Astrocyte (in vitro differentiated cells and primary cell): ENCODE data around the gene TRPM3. TPM values are rescaled to one million over a fixed set of nuclear protein-coding genes. Genes with fewer than 3 reads are reported as not detected.

Source experiments
- DNase-seq: peaks from one replicate; pipeline ENCODE4 v3.0.0-alpha.2; 2010; ENCODE audit warnings: low read depth
- FAIRE-seq: peaks from 2 replicates; lab custom pipeline; 2011; peaks lifted over from hg19 to GRCh38; lab: Jason Lieb, UNC
- H2AFZ ChIP-seq: 2 replicates; pipeline ENCODE4 v1.6.0; 2012; ENCODE audit warnings: low read depth, low read length, inconsistent platforms
- H3K27ac ChIP-seq: 2 replicates; pipeline ENCODE4 v1.5.1; 2011; ENCODE audit warnings: low read depth, low read length, inconsistent platforms
- H3K27me3 ChIP-seq: 2 replicates; pipeline ENCODE4 v1.6.0; 2011; ENCODE audit warnings: low read length, inconsistent platforms; ENCODE audit not compliant: insufficient read depth
- H3K36me3 ChIP-seq: 2 replicates; pipeline ENCODE4 v1.5.1; 2011; ENCODE audit warnings: low read length, inconsistent platforms; ENCODE audit not compliant: insufficient read depth
- H3K4me1 ChIP-seq: 2 replicates; pipeline ENCODE4 v1.5.1; 2011; ENCODE audit warnings: low read length, inconsistent platforms; ENCODE audit not compliant: insufficient read depth
- H3K4me2 ChIP-seq: 2 replicates; pipeline ENCODE4 v1.6.0; 2012; ENCODE audit warnings: low read length, inconsistent platforms
- H3K4me3 ChIP-seq: 2 replicates; pipeline ENCODE4 v1.5.1; 2011; ENCODE audit warnings: low read depth, mild to moderate bottlenecking, low read length, inconsistent platforms; ENCODE audit not compliant: insufficient read depth
- H3K79me2 ChIP-seq: 2 replicates; pipeline ENCODE4 v1.6.0; 2012; ENCODE audit warnings: mild to moderate bottlenecking, low read length, inconsistent platforms; ENCODE audit not compliant: insufficient read depth
- H3K9ac ChIP-seq: 2 replicates; pipeline ENCODE4 v1.6.0; 2012; ENCODE audit warnings: mild to moderate bottlenecking, low read length, inconsistent platforms
- H3K9me3 ChIP-seq: 2 replicates; pipeline ENCODE4 v1.5.1; 2012; ENCODE audit warnings: low read depth, mild to moderate bottlenecking, low read length, inconsistent platforms; ENCODE audit not compliant: insufficient read depth
- H4K20me1 ChIP-seq: 2 replicates; pipeline ENCODE4 v1.6.0; 2012; ENCODE audit warnings: low read length, inconsistent platforms; ENCODE audit not compliant: insufficient read depth
- H3K27ac Mint-ChIP-seq: one replicate; pipeline ENCODE4 v1.8.0; 2021; ENCODE audit warnings: mild to moderate bottlenecking, mixed read lengths; ENCODE audit not compliant: unreplicated experiment
- H3K27me3 Mint-ChIP-seq: one replicate; pipeline ENCODE4 v1.8.0; 2021; ENCODE audit warnings: low read depth, mixed read lengths; ENCODE audit not compliant: unreplicated experiment
- H3K36me3 Mint-ChIP-seq: one replicate; pipeline ENCODE4 v1.8.0; 2021; ENCODE audit warnings: low read depth, mixed read lengths; ENCODE audit not compliant: unreplicated experiment
- H3K4me1 Mint-ChIP-seq: one replicate; pipeline ENCODE4 v1.8.0; 2021; ENCODE audit warnings: low read depth, mixed read lengths; ENCODE audit not compliant: unreplicated experiment
- H3K4me3 Mint-ChIP-seq: one replicate; pipeline ENCODE4 v1.8.0; 2021; ENCODE audit warnings: mild to moderate bottlenecking, moderate library complexity, mixed read lengths; ENCODE audit not compliant: unreplicated experiment
- H3K9me3 Mint-ChIP-seq: one replicate; pipeline ENCODE4 v1.8.0; 2021; ENCODE audit warnings: mild to moderate bottlenecking, mixed read lengths; ENCODE audit not compliant: unreplicated experiment
- EZH2 ChIP-seq: IDR thresholded peaks from 2 replicates; pipeline ENCODE4 v1.6.1; 2012; ENCODE audit warnings: mild to moderate bottlenecking, low read length, inconsistent platforms; ENCODE audit not compliant: insufficient read depth
- total RNA-seq: library from RNA; stranded (reverse); gene quantifications from 2 replicates; pipeline ENCODE4 v1.2.1, GENCODE V29; 2021
- TF ChIP-seq, protein P1 (sequence below): IDR thresholded peaks from 2 replicates; pipeline ENCODE4 v1.5.1; 2011; ENCODE audit warnings: low read depth, mild to moderate bottlenecking, inconsistent platforms, low read length, moderate library complexity; ENCODE audit not compliant: insufficient read depth

Gene TRPM3
- total RNA-seq, 1 donor from 2014 or later = 0.14 TPM

GRCh38 chr9:70493029-70493428, 628.4 kb downstream of the TRPM3 start:
- FAIRE-seq (no peak), DNase-seq (peak; percentile 32)
- no peaks in the 10 kb centered on the region for H3K36me3 ChIP-seq
- H3K9me3 ChIP-seq = no peaks in the 10 kb centered on the region
- peaks cover 4% of the 10 kb centered on the region for H3K4me1 Mint-ChIP-seq
- H3K9ac ChIP-seq = no peak overlapping the region
- H3K36me3 Mint-ChIP-seq = no peaks in the 10 kb centered on the region
- H4K20me1 ChIP-seq = no peaks in the 10 kb centered on the region
- H3K4me2 ChIP-seq = peak overlapping the region; percentile 35
- H3K79me2 ChIP-seq = no peaks in the 10 kb centered on the region
- H3K27ac ChIP-seq = no peak overlapping the region
- TF ChIP-seq EZH2 = no peak
- TF ChIP-seq, protein P1, sequence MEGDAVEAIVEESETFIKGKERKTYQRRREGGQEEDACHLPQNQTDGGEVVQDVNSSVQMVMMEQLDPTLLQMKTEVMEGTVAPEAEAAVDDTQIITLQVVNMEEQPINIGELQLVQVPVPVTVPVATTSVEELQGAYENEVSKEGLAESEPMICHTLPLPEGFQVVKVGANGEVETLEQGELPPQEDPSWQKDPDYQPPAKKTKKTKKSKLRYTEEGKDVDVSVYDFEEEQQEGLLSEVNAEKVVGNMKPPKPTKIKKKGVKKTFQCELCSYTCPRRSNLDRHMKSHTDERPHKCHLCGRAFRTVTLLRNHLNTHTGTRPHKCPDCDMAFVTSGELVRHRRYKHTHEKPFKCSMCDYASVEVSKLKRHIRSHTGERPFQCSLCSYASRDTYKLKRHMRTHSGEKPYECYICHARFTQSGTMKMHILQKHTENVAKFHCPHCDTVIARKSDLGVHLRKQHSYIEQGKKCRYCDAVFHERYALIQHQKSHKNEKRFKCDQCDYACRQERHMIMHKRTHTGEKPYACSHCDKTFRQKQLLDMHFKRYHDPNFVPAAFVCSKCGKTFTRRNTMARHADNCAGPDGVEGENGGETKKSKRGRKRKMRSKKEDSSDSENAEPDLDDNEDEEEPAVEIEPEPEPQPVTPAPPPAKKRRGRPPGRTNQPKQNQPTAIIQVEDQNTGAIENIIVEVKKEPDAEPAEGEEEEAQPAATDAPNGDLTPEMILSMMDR = no peak
- H3K27ac Mint-ChIP-seq = no peak overlapping the region
- H3K4me3 Mint-ChIP-seq = no peak overlapping the region
- peak overlapping the region; percentile 3 for H2AFZ ChIP-seq
- no peaks in the 10 kb centered on the region for H3K9me3 Mint-ChIP-seq
- H3K27me3 ChIP-seq = no peaks in the 10 kb centered on the region
- H3K27me3 Mint-ChIP-seq = peaks cover 23% of the 10 kb centered on the region
- no peaks in the 10 kb centered on the region for H3K4me1 ChIP-seq
- H3K4me3 ChIP-seq = no peak overlapping the region

DNA sequence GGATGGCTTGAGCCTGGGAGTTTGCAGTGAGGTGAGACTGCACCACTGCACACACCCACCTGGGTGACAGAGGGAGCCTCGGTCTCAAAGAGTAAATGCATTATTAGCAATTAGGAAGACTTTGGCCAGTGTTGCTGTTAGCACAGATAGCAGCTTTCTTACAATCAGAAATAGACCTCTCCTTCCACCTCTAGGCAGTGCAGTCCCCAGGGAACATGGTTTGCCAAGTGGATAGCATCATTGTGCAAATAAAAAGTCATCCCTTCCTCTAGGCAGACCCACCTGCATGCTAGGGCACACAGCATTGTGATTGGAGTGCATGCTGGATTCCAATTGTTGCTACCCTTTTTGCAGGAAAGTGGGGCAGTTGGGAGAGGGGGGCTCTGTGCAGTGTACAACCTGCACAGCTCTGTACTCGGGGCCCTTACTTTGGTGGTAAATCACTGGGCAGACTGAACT, 629.1 kb downstream of the TRPM3 start:
- no peak overlapping the region for H3K9ac ChIP-seq
- H3K27me3 Mint-ChIP-seq = peaks cover 23% of the 10 kb centered on the region
- TF ChIP-seq, protein P1 = no peak
- H3K27ac Mint-ChIP-seq = no peak overlapping the region
- no peaks in the 10 kb centered on the region for H3K79me2 ChIP-seq
- DNase-seq = no peak
- H3K36me3 Mint-ChIP-seq = no peaks in the 10 kb centered on the region
- no peak for FAIRE-seq
- H3K4me3 ChIP-seq = no peak overlapping the region
- no peaks in the 10 kb centered on the region for H3K9me3 Mint-ChIP-seq
- no peak overlapping the region for H3K27ac ChIP-seq
- no peak overlapping the region for H3K4me2 ChIP-seq
- no peak overlapping the region for H2AFZ ChIP-seq
- no peaks in the 10 kb centered on the region for H3K9me3 ChIP-seq
- no peaks in the 10 kb centered on the region for H3K27me3 ChIP-seq
- no peaks in the 10 kb centered on the region for H3K4me1 ChIP-seq
- H3K4me1 Mint-ChIP-seq = peaks cover 4% of the 10 kb centered on the region
- no peak overlapping the region for H3K4me3 Mint-ChIP-seq
- no peaks in the 10 kb centered on the region for H3K36me3 ChIP-seq
- H4K20me1 ChIP-seq = no peaks in the 10 kb centered on the region

- no peaks in the 10 kb centered on the region for H3K9me3 ChIP-seq
- TF ChIP-seq, protein P1 = no peak
- Mint-ChIP-seq H3K36me3 (no peaks in the 10 kb centered on the region), H3K27me3 (peaks cover 23% of the 10 kb centered on the region), H3K4me3 (no peak overlapping the region), H3K9me3 (no peaks in the 10 kb centered on the region), H3K27ac (no peak overlapping the region), H3K4me1 (peaks cover 4% of the 10 kb centered on the region)
- H4K20me1 ChIP-seq = no peaks in the 10 kb centered on the region
- H3K4me2 ChIP-seq = no peak overlapping the region
- H3K4me3 ChIP-seq = no peak overlapping the region
- H3K27ac ChIP-seq = no peak overlapping the region
- H3K27me3 ChIP-seq = no peaks in the 10 kb centered on the region
- no peak overlapping the region for H2AFZ ChIP-seq
- no peak overlapping the region for H3K9ac ChIP-seq
- H3K79me2 ChIP-seq = no peaks in the 10 kb centered on the region
- DNase-seq (no peak), FAIRE-seq (no peak)
- no peaks in the 10 kb centered on the region for H3K36me3 ChIP-seq
- H3K4me1 ChIP-seq = no peaks in the 10 kb centered on the region
Observed at GRCh38 chr9:70491426-70492318, 629.7 kb downstream of the TRPM3 start.
